Spleen (tissue), 11 donors: Measurements from ENCODE around the gene SCD5. TPM values are rescaled to one million over a fixed set of nuclear protein-coding genes. Genes with fewer than 3 reads are reported as not detected.

Source experiments
- DNase-seq: peaks from one replicate; pipeline ENCODE4 v3.0.0-alpha.2; 2020
- H3K27ac ChIP-seq, 8 donors: fragments of 200-600 bp; sonication (generic) in 7 of 8; 1 replicate in 4 of 8; 2 replicates in 4 of 8; pipeline versions ENCODE4 v1.5.0 to v1.8.0; 2016 to 2021; ENCODE audit warnings: inconsistent platforms in 4 of 8, mild to moderate bottlenecking in 4 of 8, moderate library complexity in 1 of 8
- H3K27me3 ChIP-seq, 7 donors: fragments of 200-600 bp; sonication (generic) in 6 of 7; replicated peaks in 1 of 7; 1 replicate in 4 of 7; 2 replicates in 3 of 7; pipeline versions ENCODE4 v1.5.0 to v1.8.0; 2016 to 2021; ENCODE audit warnings: inconsistent platforms in 3 of 7, mild to moderate bottlenecking in 1 of 7
- H3K36me3 ChIP-seq, 6 donors: fragments of 200-600 bp; sonication (generic) in 5 of 6; 1 replicate in 4 of 6; 2 replicates in 2 of 6; pipeline versions ENCODE4 v1.5.0 to v1.8.0; 2016 to 2021; ENCODE audit warnings: inconsistent platforms in 2 of 6
- H3K4me1 ChIP-seq, 6 donors: fragments of 200-600 bp; sonication (generic) in 5 of 6; 1 replicate in 3 of 6; 2 replicates in 3 of 6; pipeline versions ENCODE4 v1.5.0 to v1.8.0; 2016 to 2021; ENCODE audit warnings: inconsistent platforms in 3 of 6
- H3K4me3 ChIP-seq, 8 donors: fragments of 200-600 bp; sonication (generic) in 7 of 8; 1 replicate in 4 of 8; 2 replicates in 4 of 8; pipeline versions ENCODE4 v1.5.0 to v1.8.0; 2016 to 2021; ENCODE audit warnings: inconsistent platforms in 4 of 8, mild to moderate bottlenecking in 4 of 8, moderate library complexity in 2 of 8
- H3K9me3 ChIP-seq, 8 donors: fragments of 200-600 bp; sonication (generic) in 7 of 8; 1 replicate in 4 of 8; 2 replicates in 4 of 8; pipeline versions ENCODE4 v1.5.0 to v1.8.0; 2016 to 2021; ENCODE audit warnings: inconsistent platforms in 4 of 8
- CTCF ChIP-seq, 11 experiments: fragments of 200-600 bp in 7 of 11; fragments of 450-650 bp in 4 of 11; sonication (generic) in 4 of 11; IDR thresholded peaks in 8 of 11; conservative IDR thresholded peaks in 3 of 11; 1 replicate in 7 of 11; 2 replicates in 4 of 11; pipeline versions ENCODE4 v1.4.0 to v1.8.0; 2016 to 2021; ENCODE audit warnings: antibody characterized with exemption in 11 of 11, inconsistent platforms in 4 of 11, mild to moderate bottlenecking in 1 of 11
- POLR2A ChIP-seq, 3 donors: fragments of 450-650 bp; IDR thresholded peaks; one replicate each; pipeline ENCODE4 v1.5.1; 2017; ENCODE audit warnings: antibody characterized with exemption in 3 of 3, mild to moderate bottlenecking in 1 of 3
- POLR2AphosphoS5 ChIP-seq, 3 donors: sonication (generic); formaldehyde crosslinking; IDR thresholded peaks; one replicate each; pipeline ENCODE4 v1.5.1; 2017; ENCODE audit warnings: antibody characterized with exemption in 3 of 3
- WGBS, 5 donors: extraction: QIAGEN DNeasy Blood & Tissue Kit in 3 of 5; methylation state at CpG; one replicate each; pipeline versions ENCODE4 v1.1.5 to v1.1.7; 2013 to 2018; 5-methylcytosine and 5-hydroxymethylcytosine counted together
- intact Hi-C: fragments of 100-400 bp; cut with DNase I; formaldehyde crosslinking; loops from one replicate; pipeline ENCODE4 v1.15.0; 2023; ENCODE audit warnings: low total_unique reads
- polyA plus RNA-seq, 3 donors: library from polyadenylated mRNA; stranded (reverse); fragments of 200-250 nt; gene quantifications; one replicate each; pipeline ENCODE4 v1.2.1, GENCODE V29; 2013
- total RNA-seq, 7 donors: library from RNA; depleted of rRNA in 3 of 7; stranded (reverse); fragments of >200 nt in 3 of 7; fragmentation: NEBNext Ultra II Directional in 4 of 7; extraction: Animal tissue kit (Norgen Biotek cat#: 25700) in 4 of 7; gene quantifications; one replicate each; pipeline versions ENCODE4 v1.1.0 to v1.2.1, GENCODE V29; 2016 to 2021
- donor health status: healthy with polysubstance abuse.
- donor health status: DM: no; HTN: no; CAD: no; lungs with moderate emphysema.
- donor health status: DM: no; HTN: no; CAD: no.
- donor health status: Bipolar disorder and iron deficiency.
- donor health status: healthy.
- donor health status: DM: no; HTN: no; CAD: no.
- donor health status: DM: yes; HTN: yes; CAD: no.

The SCD5 gene
- total and polyA plus RNA-seq, 10 donors: 0.85 to 7.2 (median 3.9) TPM

GRCh38 chr4:82705169-82705927, 93.2 kb downstream of the SCD5 start:
- H3K27ac ChIP-seq: no peak overlapping the region
- intact Hi-C loops: no loop called here
- DNase-seq: no peak
- H3K36me3 ChIP-seq: no peaks in the 10 kb centered on the region
- TF ChIP-seq CTCF (IDR thresholded peaks at IDR 0.05 in 8 of 11, conservative IDR thresholded peaks at IDR 0.05 in 3 of 11) (no peak), POLR2A (IDR thresholded peaks at IDR 0.05) (no peak), POLR2AphosphoS5 (IDR thresholded peaks at IDR 0.05) (no peak)
- H3K4me3 ChIP-seq: no peak overlapping the region
- no peaks in the 10 kb centered on the region for H3K4me1 ChIP-seq
- WGBS, 5 donors: 77 to 93% (median 86%) methylated on average over 7 of the region's 7 CpGs
- no peaks in the 10 kb centered on the region for H3K9me3 ChIP-seq
- H3K27me3 ChIP-seq: no peaks in the 10 kb centered on the region

- TF ChIP-seq POLR2AphosphoS5 (IDR thresholded peaks at IDR 0.05): no peak
- no peak for TF ChIP-seq CTCF (IDR thresholded peaks at IDR 0.05 in 8 of 11, conservative IDR thresholded peaks at IDR 0.05 in 3 of 11)
- no peak for TF ChIP-seq POLR2A (IDR thresholded peaks at IDR 0.05)
- intact Hi-C loops: no loop called here
- Histone ChIP-seq H3K9me3 (no peaks in the 10 kb centered on the region), H3K27me3 (no peaks in the 10 kb centered on the region), H3K36me3 (no peaks in the 10 kb centered on the region), H3K4me3 (no peak overlapping the region), H3K27ac (no peak overlapping the region), H3K4me1 (no peaks in the 10 kb centered on the region)
- no peak for DNase-seq
- WGBS, 5 donors: 92 to 98% (median 94%) methylated on average over 6 of the region's 6 CpGs
Measured at GRCh38 chr4:82704156-82704555, 94.4 kb downstream of the SCD5 start.

- Histone ChIP-seq H3K27ac (no peak overlapping the region), H3K4me1 (no peaks in the 10 kb centered on the region), H3K36me3 (no peaks in the 10 kb centered on the region), H3K4me3 (no peak overlapping the region), H3K9me3 (no peaks in the 10 kb centered on the region), H3K27me3 (no peaks in the 10 kb centered on the region)
- 83 to 94% (median 88%) methylated on average over 1 to 2 of the region's 2 CpGs for WGBS, 5 donors
- intact Hi-C loops: no loop called here
- no peak for DNase-seq
- TF ChIP-seq CTCF (IDR thresholded peaks at IDR 0.05 in 8 of 11, conservative IDR thresholded peaks at IDR 0.05 in 3 of 11): no peak
- no peak for TF ChIP-seq POLR2A (IDR thresholded peaks at IDR 0.05)
- TF ChIP-seq POLR2AphosphoS5 (IDR thresholded peaks at IDR 0.05): no peak
Measured at GRCh38 chr4:82698412-82698811, 100.2 kb downstream of the SCD5 start.

GRCh38 chr4:82697561-82697960, 101.0 kb downstream of the SCD5 start:
- Histone ChIP-seq H3K27ac (no peak overlapping the region), H3K36me3 (no peaks in the 10 kb centered on the region), H3K9me3 (no peaks in the 10 kb centered on the region), H3K4me1 (no peaks in the 10 kb centered on the region), H3K27me3 (no peaks in the 10 kb centered on the region), H3K4me3 (no peak overlapping the region)
- 75 to 90% (median 88%) methylated on average over 8 of the region's 8 CpGs for WGBS, 5 donors
- no peak for TF ChIP-seq POLR2A (IDR thresholded peaks at IDR 0.05)
- TF ChIP-seq POLR2AphosphoS5 (IDR thresholded peaks at IDR 0.05): no peak
- no peak for TF ChIP-seq CTCF (IDR thresholded peaks at IDR 0.05 in 8 of 11, conservative IDR thresholded peaks at IDR 0.05 in 3 of 11)
- no peak for DNase-seq
- intact Hi-C loops: no loop called here
